HEK293 (cell line): ENCODE measurements around the gene TBXA2R.

Experiments
- GLI2 ChIP-seq: fragments of 450-650 bp; formaldehyde crosslinking; IDR thresholded peaks from 2 replicates; pipeline ENCODE4; 2017; ENCODE audit warnings: missing biosample characterization, missing genetic modification characterization, low read depth, borderline replicate concordance
- HOXD13 ChIP-seq: sonication (generic); formaldehyde crosslinking; IDR thresholded peaks from 2 replicates; pipeline ENCODE4 v1.8.0; 2022; ENCODE audit warnings: missing genetic modification reagents, borderline replicate concordance
- KLF10 ChIP-seq: fragments of 450-650 bp; IDR thresholded peaks from 2 replicates; pipeline ENCODE4 v1.5.1; 2018; ENCODE audit warnings: missing biosample characterization, mild to moderate bottlenecking, missing genetic modification characterization
- KLF16 ChIP-seq: fragments of 450-650 bp; formaldehyde crosslinking; IDR thresholded peaks from 2 replicates; pipeline ENCODE4 v1.5.1; 2017; ENCODE audit warnings: missing biosample characterization, missing genetic modification characterization
- MEIS1 ChIP-seq: sonication (generic); formaldehyde crosslinking; IDR thresholded peaks from 2 replicates; pipeline ENCODE4 v1.8.1; 2022; ENCODE audit warnings: missing genetic modification reagents, mild to moderate bottlenecking, borderline replicate concordance
- OVOL3 ChIP-seq: fragments of 450-650 bp; formaldehyde crosslinking; IDR thresholded peaks from 2 replicates; pipeline ENCODE4 v1.5.1; 2016; ENCODE audit warnings: missing biosample characterization, missing genetic modification characterization
- REPIN1 ChIP-seq: fragments of 450-650 bp; formaldehyde crosslinking; IDR thresholded peaks from 2 replicates; pipeline ENCODE4 v1.5.1; 2017; ENCODE audit warnings: missing biosample characterization, missing genetic modification characterization, low read depth
- YY1 ChIP-seq: fragments of 450-650 bp; formaldehyde crosslinking; IDR thresholded peaks from 2 replicates; pipeline ENCODE4 v1.5.1; 2018; ENCODE audit warnings: missing biosample characterization, missing genetic modification characterization
- ZNF114 ChIP-seq: fragments of 450-650 bp; formaldehyde crosslinking; IDR thresholded peaks from 2 replicates; pipeline ENCODE4 v1.5.0; 2017; ENCODE audit warnings: missing biosample characterization, missing genetic modification characterization
- ZNF138 ChIP-seq: fragments of 450-650 bp; formaldehyde crosslinking; IDR thresholded peaks from 2 replicates; pipeline ENCODE4 v1.5.1; 2016; ENCODE audit warnings: missing biosample characterization, missing genetic modification characterization, borderline replicate concordance
- ZNF174 ChIP-seq: fragments of 450-650 bp; formaldehyde crosslinking; IDR thresholded peaks from 2 replicates; pipeline ENCODE4 v1.5.0; 2017; ENCODE audit warnings: missing biosample characterization, mild to moderate bottlenecking, missing genetic modification characterization
- ZNF214 ChIP-seq: fragments of 450-650 bp; formaldehyde crosslinking; IDR thresholded peaks from 2 replicates; pipeline ENCODE4 v1.5.1; 2017; ENCODE audit warnings: missing biosample characterization, mild to moderate bottlenecking, missing genetic modification characterization, borderline replicate concordance
- ZNF239 ChIP-seq: fragments of 450-650 bp; formaldehyde crosslinking; IDR thresholded peaks from 2 replicates; pipeline ENCODE4 v1.5.1; 2016; ENCODE audit warnings: missing biosample characterization, missing genetic modification characterization
- ZNF274 ChIP-seq, 2 experiments: fragments of 200-500 bp in 1 of 2; fragments of 450-650 bp in 1 of 2; sonication (Bioruptor generic) in 1 of 2; formaldehyde crosslinking in 1 of 2; IDR thresholded peaks; 2 replicates each; pipeline versions ENCODE4 v1.5.1 to v1.6.1; 2014 to 2016; ENCODE audit warnings: borderline replicate concordance in 1 of 2, inconsistent platforms in 1 of 2, low read length in 1 of 2, missing biosample characterization in 1 of 2, missing genetic modification characterization in 1 of 2
- ZNF292 ChIP-seq: fragments of 450-650 bp; formaldehyde crosslinking; IDR thresholded peaks from 2 replicates; pipeline ENCODE4 v1.5.1; 2016; ENCODE audit warnings: low read depth, missing biosample characterization, missing genetic modification characterization, borderline replicate concordance
- ZNF423 ChIP-seq: fragments of 450-650 bp; formaldehyde crosslinking; IDR thresholded peaks from 2 replicates; pipeline ENCODE4 v1.5.1; 2016; ENCODE audit warnings: missing biosample characterization, missing genetic modification characterization
- ZNF426 ChIP-seq: fragments of 450-650 bp; formaldehyde crosslinking; IDR thresholded peaks from 2 replicates; pipeline ENCODE4 v1.5.1; 2017; ENCODE audit warnings: missing biosample characterization, missing genetic modification characterization, mild to moderate bottlenecking, inconsistent platforms, moderate library complexity
- ZNF530 ChIP-seq: fragments of 450-650 bp; formaldehyde crosslinking; IDR thresholded peaks from 2 replicates; pipeline ENCODE4 v1.5.1; 2016; ENCODE audit warnings: low read depth, missing biosample characterization, missing genetic modification characterization
- ZNF555 ChIP-seq: fragments of 450-650 bp; formaldehyde crosslinking; conservative IDR thresholded peaks from 2 replicates; pipeline ENCODE4 v1.5.1; 2017; ENCODE audit warnings: missing biosample characterization, mild to moderate bottlenecking, missing genetic modification characterization, inconsistent platforms
- ZNF596 ChIP-seq: fragments of 450-650 bp; IDR thresholded peaks from 2 replicates; pipeline ENCODE4 v1.5.0; 2018; ENCODE audit warnings: missing biosample characterization, mild to moderate bottlenecking, missing genetic modification characterization, moderate library complexity
- ZNF600 ChIP-seq: fragments of 450-650 bp; formaldehyde crosslinking; IDR thresholded peaks from 2 replicates; pipeline ENCODE4 v1.5.1; 2016; ENCODE audit warnings: missing biosample characterization, missing genetic modification characterization
- ZNF654 ChIP-seq: fragments of 450-650 bp; formaldehyde crosslinking; IDR thresholded peaks from 2 replicates; pipeline ENCODE4 v1.5.1; 2016; ENCODE audit warnings: low read depth, missing biosample characterization, missing genetic modification characterization
- TF ChIP-seq, protein P1 (sequence below): fragments of 450-650 bp; formaldehyde crosslinking; IDR thresholded peaks from 2 replicates; pipeline ENCODE4 v1.5.1; 2016; ENCODE audit warnings: missing biosample characterization, missing genetic modification characterization
- TF ChIP-seq, protein P2 (sequence below): fragments of 450-650 bp; formaldehyde crosslinking; IDR thresholded peaks from 2 replicates; pipeline ENCODE4 v1.5.1; 2016; ENCODE audit warnings: missing biosample characterization, missing genetic modification characterization
- TF ChIP-seq, protein P3 (sequence below): fragments of 450-650 bp; formaldehyde crosslinking; IDR thresholded peaks from 2 replicates; pipeline ENCODE4 v1.5.1; 2017; ENCODE audit warnings: missing biosample characterization, missing genetic modification characterization
- TF ChIP-seq, protein P4 (sequence below): fragments of 450-650 bp; formaldehyde crosslinking; IDR thresholded peaks from 2 replicates; pipeline ENCODE4 v1.5.1; 2016; ENCODE audit warnings: missing biosample characterization, missing genetic modification characterization
- TF ChIP-seq, protein P5 (sequence below): sonication (generic); formaldehyde crosslinking; IDR thresholded peaks from 2 replicates; pipeline ENCODE4 v1.8.1; 2022; ENCODE audit warnings: mild to moderate bottlenecking, moderate library complexity, missing genetic modification reagents
- TF ChIP-seq, protein P6 (sequence below): fragments of 450-650 bp; formaldehyde crosslinking; conservative IDR thresholded peaks from 2 replicates; pipeline ENCODE4 v1.5.1; 2016; ENCODE audit warnings: low read depth, missing biosample characterization, missing genetic modification characterization

TBXA2R gene

DNA sequence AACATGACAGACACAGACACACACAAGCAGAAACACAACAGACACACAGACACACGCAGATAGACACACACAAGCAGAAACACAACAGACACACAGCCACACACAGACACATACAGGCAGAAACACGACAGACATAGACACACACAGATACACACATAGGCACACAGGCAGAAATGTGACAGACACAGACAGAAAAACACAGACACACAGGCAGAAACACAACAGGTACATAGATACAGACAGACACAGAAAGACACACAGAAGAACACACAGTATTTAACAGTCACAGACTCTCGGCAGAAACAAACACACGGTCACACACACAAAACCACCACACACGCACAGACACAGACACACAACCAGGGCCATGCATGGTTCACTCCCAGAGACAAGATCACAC is 905 bp downstream of the TBXA2R start (continued):
- TF ChIP-seq, protein P1, sequence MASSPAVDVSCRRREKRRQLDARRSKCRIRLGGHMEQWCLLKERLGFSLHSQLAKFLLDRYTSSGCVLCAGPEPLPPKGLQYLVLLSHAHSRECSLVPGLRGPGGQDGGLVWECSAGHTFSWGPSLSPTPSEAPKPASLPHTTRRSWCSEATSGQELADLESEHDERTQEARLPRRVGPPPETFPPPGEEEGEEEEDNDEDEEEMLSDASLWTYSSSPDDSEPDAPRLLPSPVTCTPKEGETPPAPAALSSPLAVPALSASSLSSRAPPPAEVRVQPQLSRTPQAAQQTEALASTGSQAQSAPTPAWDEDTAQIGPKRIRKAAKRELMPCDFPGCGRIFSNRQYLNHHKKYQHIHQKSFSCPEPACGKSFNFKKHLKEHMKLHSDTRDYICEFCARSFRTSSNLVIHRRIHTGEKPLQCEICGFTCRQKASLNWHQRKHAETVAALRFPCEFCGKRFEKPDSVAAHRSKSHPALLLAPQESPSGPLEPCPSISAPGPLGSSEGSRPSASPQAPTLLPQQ (tag by site-specific recombination) = no peak
- TF ChIP-seq ZNF114 (no peak), ZNF596 (tag by site-specific recombination) (no peak), OVOL3 (tag by site-specific recombination) (no peak), HOXD13 (CRISPR knock-in tag) (no peak), KLF10 (tag by site-specific recombination) (no peak), YY1 (tag by site-specific recombination) (no peak), ZNF530 (no peak), ZNF600 (0 out of 2 replicates have a peak, but pooled peaks have one; percentile 37), ZNF555 (tag by site-specific recombination) (no peak), REPIN1 (tag by site-specific recombination) (peak; percentile 21; the same call in 1 of the 2 replicates), ZNF274 (IDR thresholded peaks at IDR 0.05; ENCODE audit: low read length) (no peak), ZNF274 (tag by site-specific recombination; IDR thresholded peaks at IDR 0.05; ENCODE audit: borderline replicate concordance) (0 out of 2 replicates have a peak, but pooled peaks have one; percentile 48), ZNF423 (no peak), MEIS1 (CRISPR knock-in tag) (no peak), KLF16 (tag by site-specific recombination) (no peak), ZNF292 (tag by site-specific recombination) (no peak), GLI2 (tag by site-specific recombination) (no peak), ZNF239 (no peak), ZNF174 (tag by site-specific recombination) (no peak), ZNF654 (tag by site-specific recombination) (no peak), ZNF426 (tag by site-specific recombination) (no peak), ZNF138 (tag by site-specific recombination) (no peak), ZNF214 (tag by site-specific recombination) (no peak)
- TF ChIP-seq, protein P2, sequence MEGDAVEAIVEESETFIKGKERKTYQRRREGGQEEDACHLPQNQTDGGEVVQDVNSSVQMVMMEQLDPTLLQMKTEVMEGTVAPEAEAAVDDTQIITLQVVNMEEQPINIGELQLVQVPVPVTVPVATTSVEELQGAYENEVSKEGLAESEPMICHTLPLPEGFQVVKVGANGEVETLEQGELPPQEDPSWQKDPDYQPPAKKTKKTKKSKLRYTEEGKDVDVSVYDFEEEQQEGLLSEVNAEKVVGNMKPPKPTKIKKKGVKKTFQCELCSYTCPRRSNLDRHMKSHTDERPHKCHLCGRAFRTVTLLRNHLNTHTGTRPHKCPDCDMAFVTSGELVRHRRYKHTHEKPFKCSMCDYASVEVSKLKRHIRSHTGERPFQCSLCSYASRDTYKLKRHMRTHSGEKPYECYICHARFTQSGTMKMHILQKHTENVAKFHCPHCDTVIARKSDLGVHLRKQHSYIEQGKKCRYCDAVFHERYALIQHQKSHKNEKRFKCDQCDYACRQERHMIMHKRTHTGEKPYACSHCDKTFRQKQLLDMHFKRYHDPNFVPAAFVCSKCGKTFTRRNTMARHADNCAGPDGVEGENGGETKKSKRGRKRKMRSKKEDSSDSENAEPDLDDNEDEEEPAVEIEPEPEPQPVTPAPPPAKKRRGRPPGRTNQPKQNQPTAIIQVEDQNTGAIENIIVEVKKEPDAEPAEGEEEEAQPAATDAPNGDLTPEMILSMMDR (tag by site-specific recombination) = no peak
- TF ChIP-seq, protein P3, sequence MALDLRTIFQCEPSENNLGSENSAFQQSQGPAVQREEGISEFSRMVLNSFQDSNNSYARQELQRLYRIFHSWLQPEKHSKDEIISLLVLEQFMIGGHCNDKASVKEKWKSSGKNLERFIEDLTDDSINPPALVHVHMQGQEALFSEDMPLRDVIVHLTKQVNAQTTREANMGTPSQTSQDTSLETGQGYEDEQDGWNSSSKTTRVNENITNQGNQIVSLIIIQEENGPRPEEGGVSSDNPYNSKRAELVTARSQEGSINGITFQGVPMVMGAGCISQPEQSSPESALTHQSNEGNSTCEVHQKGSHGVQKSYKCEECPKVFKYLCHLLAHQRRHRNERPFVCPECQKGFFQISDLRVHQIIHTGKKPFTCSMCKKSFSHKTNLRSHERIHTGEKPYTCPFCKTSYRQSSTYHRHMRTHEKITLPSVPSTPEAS (tag by site-specific recombination) = no peak
- TF ChIP-seq, protein P4, sequence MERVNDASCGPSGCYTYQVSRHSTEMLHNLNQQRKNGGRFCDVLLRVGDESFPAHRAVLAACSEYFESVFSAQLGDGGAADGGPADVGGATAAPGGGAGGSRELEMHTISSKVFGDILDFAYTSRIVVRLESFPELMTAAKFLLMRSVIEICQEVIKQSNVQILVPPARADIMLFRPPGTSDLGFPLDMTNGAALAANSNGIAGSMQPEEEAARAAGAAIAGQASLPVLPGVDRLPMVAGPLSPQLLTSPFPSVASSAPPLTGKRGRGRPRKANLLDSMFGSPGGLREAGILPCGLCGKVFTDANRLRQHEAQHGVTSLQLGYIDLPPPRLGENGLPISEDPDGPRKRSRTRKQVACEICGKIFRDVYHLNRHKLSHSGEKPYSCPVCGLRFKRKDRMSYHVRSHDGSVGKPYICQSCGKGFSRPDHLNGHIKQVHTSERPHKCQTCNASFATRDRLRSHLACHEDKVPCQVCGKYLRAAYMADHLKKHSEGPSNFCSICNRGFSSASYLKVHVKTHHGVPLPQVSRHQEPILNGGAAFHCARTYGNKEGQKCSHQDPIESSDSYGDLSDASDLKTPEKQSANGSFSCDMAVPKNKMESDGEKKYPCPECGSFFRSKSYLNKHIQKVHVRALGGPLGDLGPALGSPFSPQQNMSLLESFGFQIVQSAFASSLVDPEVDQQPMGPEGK (tag by site-specific recombination) = no peak
- TF ChIP-seq, protein P5, sequence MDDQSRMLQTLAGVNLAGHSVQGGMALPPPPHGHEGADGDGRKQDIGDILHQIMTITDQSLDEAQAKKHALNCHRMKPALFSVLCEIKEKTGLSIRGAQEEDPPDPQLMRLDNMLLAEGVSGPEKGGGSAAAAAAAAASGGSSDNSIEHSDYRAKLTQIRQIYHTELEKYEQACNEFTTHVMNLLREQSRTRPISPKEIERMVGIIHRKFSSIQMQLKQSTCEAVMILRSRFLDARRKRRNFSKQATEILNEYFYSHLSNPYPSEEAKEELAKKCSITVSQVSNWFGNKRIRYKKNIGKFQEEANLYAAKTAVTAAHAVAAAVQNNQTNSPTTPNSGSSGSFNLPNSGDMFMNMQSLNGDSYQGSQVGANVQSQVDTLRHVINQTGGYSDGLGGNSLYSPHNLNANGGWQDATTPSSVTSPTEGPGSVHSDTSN (CRISPR knock-in tag) = no peak
- TF ChIP-seq, protein P6, sequence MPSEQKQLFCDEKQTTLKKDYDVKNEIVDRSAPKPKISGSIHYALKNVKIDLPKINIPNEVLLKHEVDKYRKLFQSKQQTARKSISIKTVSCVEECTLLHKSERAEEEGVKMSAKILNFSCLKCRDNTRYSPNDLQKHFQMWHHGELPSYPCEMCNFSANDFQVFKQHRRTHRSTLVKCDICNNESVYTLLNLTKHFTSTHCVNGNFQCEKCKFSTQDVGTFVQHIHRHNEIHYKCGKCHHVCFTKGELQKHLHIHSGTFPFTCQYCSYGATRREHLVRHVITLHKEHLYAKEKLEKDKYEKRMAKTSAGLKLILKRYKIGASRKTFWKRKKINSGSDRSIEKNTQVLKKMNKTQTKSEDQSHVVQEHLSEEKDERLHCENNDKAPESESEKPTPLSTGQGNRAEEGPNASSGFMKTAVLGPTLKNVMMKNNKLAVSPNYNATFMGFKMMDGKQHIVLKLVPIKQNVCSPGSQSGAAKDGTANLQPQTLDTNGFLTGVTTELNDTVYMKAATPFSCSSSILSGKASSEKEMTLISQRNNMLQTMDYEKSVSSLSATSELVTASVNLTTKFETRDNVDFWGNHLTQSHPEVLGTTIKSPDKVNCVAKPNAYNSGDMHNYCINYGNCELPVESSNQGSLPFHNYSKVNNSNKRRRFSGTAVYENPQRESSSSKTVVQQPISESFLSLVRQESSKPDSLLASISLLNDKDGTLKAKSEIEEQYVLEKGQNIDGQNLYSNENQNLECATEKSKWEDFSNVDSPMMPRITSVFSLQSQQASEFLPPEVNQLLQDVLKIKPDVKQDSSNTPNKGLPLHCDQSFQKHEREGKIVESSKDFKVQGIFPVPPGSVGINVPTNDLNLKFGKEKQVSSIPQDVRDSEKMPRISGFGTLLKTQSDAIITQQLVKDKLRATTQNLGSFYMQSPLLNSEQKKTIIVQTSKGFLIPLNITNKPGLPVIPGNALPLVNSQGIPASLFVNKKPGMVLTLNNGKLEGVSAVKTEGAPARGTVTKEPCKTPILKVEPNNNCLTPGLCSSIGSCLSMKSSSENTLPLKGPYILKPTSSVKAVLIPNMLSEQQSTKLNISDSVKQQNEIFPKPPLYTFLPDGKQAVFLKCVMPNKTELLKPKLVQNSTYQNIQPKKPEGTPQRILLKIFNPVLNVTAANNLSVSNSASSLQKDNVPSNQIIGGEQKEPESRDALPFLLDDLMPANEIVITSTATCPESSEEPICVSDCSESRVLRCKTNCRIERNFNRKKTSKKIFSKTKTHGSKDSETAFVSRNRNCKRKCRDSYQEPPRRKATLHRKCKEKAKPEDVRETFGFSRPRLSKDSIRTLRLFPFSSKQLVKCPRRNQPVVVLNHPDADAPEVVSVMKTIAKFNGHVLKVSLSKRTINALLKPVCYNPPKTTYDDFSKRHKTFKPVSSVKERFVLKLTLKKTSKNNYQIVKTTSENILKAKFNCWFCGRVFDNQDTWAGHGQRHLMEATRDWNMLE (tag by site-specific recombination) = no peak
